Tongue (tissue), 2 donors: ENCODE results near the gene FBLN1. TPM values are rescaled to one million over a fixed set of nuclear protein-coding genes. Genes with fewer than 3 reads are reported as not detected.
"Not testable (repeated sequence)": the region's sequence is repeated elsewhere in the genome, so short reads cannot be mapped to it uniquely, and the experiment has no call there.

Experiments
- DNase-seq: peaks from one replicate; pipeline ENCODE4 v3.0.0-alpha.2; 2015
- total RNA-seq: library from RNA; depleted of rRNA; stranded (reverse); fragments of >200 nt; gene quantifications from one replicate; pipeline ENCODE4 v1.2.3, GENCODE V29; 2014

The FBLN1 gene
- total RNA-seq, 1 donor from 2014 or later, result 115 TPM

DNA sequence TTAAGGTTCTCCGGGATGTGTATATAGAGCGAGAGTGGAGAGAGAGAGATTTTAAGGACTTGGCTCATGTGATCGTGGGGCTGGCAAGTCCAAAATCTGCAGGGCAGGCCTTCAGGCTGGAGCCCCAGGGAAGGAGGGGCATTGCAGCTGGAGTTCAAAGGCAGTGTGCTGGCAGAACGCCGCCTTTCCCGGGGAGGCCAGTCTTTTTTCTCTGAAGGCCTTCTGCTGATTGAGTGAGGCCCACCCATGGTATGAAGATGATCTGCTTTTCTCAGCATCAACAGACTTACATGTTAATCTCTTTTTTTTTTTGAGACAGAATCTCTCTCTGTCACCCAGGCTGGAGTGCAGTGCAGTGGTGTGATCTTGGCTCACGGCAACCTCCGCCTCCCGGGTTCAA is 25.4 kb downstream of the FBLN1 start:
- no peak for DNase-seq

DNA sequence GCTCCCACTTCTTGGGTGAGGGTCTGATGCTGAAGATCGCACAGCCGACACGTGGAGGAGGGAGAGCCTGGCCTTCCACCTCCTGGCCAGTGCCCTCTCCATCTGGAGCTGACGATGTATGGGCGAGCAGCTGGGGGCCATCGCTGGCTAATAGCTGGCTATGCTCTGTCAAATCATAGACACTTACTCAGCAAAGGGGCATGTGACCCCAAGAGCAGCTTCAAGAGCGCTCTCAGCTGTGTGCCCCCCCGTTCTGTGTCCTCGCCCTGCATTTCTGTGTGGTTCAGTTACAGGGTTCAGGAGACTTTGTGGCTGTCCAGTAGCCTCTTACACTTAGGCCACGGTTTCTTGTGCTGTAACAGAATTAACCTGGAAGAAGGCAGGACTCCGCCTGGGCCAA is 26.4 kb downstream of the FBLN1 start:
- no peak for DNase-seq

DNA sequence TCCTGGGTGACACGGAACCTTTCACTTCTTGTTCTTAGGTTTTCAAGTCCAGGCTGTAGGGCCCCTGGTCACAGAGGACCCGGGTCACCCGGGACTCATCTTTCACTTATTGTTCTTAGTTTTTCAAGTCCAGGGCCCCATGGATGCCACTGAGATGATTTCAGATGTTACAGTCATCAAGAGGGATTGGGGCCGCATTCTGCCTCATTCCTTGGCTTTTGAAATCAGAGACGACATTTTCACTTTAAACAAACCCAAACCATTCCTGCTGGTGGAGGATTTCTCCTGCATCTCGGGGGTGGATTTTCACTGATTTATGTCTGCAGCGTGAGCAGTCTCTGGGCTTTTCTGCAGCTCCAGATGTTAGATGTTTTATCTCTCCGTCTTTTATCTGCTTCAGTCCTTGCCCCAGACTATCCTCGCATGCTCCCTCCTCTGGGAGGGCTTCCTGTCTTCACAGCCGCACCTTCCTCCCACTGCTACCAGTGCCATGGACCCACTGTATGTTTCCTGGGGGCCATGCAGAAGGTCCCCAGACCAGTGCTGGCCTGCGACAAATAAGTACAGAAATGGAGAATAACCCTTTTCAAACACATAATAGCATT is 27.4 kb downstream of the FBLN1 start:
- DNase-seq, result no peak

DNA sequence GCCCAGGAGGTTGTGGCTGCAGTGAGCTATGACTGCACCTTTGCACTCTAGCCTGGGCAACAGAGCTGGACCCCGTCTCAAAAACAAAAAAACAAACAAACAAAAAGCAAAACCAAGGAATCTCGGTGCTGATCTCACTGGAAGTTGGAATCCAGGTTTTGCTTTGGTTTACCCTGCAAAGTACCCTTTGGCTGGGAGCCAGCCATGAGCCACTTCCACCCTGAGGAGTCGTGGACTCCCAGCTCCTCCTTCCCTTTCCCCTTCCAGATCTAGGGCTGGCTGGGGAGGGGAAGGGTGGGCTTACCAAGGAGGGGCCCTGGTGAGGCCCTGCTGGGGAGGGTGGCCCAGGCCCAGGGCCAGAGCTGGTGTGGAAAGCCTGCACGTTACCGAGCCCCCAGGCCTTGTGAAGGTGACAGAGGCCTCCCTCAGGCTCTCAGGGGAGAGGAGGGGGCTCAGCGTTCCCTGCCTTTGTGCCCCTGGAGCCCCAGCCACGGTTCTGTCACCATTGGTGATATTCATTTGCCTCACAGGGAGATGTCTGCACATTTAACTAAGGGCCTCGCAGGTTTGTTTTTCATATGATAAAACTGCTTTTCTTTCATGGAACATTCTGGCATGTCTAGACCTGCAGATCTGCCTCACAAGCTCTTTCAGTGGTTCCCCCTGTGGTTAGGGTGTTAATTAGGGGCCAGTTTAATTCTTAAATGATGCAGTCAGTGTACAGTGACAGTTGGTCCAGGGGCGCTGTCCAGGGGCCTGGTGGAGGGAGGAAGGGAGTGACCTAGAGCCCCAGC is 29.0 kb downstream of the FBLN1 start:
- DNase-seq, result peak; percentile 52

DNA sequence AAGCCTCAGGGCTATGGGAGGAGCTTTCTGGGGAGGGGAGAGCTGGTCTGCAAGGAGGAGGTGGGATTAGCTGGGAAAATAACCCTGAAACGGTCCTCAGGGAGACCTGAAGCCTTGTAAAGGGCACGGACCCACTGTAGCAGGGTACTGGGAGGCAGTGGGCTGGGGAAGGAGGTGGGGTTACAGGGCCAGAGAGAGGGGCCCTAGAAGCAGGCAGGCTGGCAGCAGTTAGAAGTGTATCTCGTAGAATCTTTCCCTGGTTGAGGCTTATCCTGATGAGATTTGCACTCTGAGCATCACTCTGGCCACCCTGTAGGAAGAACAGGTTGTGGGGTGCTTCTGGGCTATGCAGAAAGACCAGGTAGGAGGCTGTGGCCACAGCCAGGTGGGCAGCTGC is 29.6 kb downstream of the FBLN1 start:
- no peak for DNase-seq

DNA sequence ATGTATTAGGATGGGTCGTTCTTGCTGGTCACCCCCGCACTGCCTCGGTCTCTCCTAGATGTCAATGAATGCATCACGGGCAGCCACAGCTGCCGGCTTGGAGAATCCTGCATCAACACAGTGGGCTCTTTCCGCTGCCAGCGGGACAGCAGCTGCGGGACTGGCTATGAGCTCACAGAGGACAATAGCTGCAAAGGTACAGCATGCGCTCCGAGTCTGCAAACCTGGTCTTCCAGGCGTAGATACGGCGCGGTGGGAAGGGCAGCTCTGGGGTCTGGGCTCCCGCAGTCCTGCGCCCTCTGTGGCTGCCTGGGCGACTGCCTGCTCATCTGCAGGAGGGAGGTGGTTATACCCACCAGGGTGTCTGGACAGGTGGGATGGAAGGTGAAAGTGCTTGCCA is 31.0 kb downstream of the FBLN1 start:
- peak; percentile 72 for DNase-seq

DNA sequence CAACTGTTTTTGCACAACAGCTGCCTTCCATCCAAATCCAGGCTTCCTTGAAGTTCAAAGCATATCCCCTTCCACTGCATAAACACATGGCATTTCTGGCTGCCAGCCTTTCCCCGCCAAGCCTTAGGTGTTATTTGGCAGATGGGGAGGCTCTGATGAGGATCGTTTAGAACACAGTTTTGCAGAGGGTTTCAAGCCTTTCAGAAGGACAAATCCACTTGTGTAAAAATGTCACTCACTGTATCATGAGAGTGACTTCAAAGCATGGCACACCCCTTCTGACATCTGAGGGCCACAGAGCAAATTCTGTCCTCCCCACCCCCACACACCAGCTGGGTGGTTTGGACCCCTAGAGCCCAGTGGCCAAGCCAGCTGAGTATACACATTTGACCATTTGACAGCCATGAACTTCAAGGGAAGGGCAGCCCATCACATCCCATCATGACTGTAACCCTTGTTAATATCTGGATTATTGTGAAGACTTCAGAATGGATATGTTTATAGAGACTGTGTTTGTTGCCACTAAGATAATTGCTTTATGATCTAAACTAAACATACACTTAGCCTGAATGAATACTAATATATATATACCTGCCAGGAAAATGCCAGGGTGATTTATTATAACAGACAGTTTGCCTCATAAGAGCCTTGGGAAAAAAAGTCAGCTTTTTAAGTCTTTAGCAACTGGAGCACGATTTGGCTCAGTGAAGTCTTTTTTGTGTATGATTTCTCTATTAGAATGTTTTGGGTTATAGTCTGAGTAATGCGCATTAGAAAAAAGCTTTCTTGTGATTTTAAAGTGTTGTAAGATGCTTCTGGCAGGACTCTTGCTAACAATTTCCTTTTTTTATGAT is 31.9 kb downstream of the FBLN1 start:
- DNase-seq, result peak; percentile 94

DNA sequence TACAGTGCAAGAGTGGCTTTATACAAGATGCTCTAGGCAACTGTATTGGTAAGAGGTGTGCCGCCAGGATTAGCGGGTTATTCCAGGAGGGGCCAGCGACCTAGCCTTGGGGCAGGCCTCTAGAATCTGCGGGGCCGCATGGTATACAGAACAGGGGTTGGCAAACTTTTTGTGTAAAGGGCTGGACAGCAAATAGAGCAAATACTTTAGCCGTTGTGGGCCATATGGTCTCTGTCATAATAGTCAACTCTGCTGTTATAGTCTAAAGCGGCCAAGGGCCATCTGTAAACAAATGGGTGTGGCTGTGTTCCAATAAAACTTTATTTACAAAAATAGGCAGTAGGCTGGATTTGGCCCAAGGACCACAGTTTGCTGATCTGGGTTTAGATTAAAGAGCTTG is 32.6 kb downstream of the FBLN1 start:
- no peak for DNase-seq

DNA sequence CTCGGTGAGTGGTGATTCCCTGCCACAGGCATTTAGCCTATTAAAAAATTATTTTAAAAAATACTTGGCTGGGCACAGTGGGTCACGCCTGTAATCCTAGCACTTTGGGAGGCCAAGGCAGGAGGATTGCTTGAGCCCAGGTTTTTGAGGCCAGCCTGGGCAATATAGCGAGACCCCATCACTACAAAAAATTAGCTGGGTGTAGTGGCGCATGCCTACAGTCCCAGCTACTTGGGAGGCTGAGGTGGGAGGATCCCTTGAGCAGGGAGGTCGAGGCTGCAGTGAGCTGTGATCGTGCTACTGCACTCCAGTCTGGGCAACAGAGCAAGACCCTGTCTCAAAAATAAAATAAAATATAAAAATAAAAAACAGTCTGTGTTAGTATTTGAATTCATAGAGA is 33.2 kb downstream of the FBLN1 start:
- not testable (repeated sequence) for DNase-seq

DNA sequence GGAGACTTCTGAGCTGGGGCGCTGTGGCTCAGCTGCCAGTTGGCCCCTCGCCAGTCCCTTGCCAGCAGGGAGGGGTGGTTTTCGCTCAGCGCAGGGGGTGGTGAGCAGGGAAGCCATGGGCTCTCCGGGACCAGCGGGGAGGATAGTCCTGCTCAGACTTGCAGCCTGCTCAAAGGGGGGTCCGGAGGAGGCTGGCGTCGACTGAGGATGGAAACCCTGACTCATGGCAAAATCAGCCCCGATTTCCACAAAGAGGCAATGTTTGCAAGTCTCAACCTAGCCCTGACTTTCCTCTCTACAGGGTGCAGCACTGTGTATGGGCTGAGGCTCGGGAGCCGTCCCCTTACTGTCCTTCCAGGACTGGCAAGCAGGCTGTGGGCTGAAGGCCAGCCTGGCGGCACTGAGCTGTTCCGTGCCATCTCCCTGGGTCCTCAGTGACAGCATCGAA is 35.1 kb downstream of the FBLN1 start:
- DNase-seq, result peak; percentile 86

DNA sequence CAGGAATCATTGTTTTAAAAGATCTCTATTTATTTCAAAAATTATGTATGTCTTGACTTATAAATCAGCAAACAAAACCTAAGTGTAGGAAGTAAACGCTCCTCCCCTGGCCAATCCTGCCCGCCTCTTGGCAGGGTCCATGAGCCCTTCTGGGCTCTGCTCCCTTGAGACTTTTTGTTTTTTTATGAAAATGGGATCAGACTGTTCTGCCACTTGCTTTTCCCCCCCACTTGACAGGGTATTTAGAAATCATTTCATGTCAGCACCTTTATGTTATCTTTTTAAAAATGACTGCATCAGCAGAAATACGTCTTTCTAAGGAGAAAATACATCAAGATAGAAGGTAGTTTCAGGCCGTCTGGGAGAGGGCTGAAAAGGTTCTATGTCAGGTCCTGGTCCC is 35.6 kb downstream of the FBLN1 start:
- DNase-seq, result no peak

DNA sequence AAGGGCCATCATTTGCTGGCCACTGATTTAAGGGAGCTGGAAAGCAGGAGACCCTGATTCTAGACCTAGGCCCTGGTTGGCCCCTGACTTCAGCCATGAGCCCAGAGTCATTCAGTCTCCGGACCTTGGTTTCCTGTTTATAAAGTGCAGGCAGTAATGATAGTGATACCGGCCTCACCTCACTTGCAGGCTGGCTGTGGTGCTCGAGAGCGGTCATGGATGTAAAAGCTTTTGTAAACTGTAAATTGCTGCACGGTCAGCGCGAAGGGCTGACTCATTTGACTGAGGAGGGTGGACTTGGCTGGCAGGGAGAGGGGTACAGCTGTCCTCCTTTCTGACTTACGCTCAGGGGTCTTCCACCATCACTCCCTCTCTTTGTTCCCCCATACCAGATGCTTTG is 37.4 kb downstream of the FBLN1 start:
- DNase-seq, result no peak

DNA sequence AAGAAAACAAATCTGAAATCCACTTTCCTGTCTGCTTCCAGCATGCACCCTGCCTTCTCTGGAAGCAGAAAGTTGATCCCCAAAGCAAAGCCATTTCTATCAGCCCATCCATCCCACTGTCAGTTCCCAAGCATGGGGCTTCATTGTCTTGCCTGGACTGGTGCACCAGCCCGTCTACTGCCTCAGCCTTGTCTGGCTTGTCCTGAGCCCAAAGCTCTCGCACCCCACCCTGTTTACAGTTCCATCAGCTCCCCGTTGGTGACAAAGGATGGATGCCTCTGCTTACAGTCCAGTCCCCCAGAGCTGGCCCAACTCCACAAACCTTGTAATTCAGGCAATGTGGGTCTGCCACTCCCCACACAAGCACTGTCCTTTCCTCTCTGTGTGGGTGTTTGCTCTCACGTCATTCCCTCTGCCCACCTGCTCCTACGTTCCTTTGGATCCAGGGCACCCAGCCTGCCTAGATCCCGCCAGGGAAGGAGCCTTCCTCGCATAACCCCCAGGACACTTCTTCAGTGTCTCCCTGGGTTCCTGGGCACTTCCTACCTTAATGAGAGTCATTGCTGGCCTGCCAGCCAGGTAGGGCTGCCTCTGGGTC is 38.8 kb downstream of the FBLN1 start:
- no peak for DNase-seq

DNA sequence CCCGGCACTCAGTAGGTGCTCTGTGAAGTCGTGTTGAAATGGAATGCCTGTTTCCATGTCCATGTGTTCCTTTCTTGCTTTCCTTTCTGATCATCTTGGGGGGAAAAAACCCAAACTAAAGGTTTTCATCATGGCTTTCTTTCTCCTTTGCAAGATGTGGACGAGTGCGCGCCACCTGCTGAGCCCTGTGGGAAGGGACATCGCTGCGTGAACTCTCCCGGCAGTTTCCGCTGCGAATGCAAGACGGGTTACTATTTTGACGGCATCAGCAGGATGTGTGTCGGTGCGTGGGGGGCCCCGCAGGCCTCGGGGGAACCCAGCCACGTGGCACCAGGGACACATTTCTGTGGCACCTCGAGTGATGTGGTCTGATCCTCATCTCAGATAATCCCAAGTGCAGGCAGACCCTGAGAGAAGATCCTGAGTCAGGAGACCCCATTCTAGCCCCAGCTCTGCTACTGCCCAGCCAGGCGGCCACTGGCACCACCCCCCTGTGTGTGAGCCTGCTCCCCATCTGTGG is 39.4 kb downstream of the FBLN1 start:
- no peak for DNase-seq

DNA sequence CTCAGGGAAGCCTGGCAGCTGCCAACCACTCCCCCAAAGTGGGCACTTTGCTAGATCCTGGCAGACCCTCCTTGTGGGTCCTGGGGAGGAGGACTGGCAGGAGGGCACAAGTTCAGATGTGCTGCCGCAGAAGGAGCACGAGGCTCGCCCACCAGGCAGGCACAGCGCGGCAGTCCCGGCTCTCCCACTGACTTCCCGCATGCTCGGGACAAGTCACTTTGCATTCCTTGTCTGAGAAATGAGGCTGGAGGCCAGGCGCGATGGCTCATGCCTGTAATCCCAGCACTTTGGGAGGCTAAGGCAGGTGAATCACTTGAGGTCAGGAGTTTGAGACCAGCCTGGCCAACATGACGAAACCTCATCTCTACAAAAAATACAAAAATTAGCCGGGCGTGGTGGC is 40.1 kb downstream of the FBLN1 start:
- DNase-seq, result not testable (repeated sequence)

DNA sequence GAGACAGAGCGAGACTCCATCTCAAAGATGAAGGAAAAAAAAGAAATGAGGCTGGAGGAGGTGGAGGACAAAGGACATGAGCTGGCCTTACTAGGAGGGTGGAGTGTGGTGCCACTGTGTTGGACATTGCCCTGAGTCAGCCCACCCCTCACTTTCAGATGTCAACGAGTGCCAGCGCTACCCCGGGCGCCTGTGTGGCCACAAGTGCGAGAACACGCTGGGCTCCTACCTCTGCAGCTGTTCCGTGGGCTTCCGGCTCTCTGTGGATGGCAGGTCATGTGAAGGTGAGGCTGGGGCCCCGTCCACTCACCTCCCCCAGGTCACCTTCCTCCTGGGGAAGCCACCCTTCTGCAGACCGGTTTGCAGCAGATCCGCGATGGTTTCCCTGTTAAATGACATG is 40.6 kb downstream of the FBLN1 start:
- DNase-seq, result no peak

DNA sequence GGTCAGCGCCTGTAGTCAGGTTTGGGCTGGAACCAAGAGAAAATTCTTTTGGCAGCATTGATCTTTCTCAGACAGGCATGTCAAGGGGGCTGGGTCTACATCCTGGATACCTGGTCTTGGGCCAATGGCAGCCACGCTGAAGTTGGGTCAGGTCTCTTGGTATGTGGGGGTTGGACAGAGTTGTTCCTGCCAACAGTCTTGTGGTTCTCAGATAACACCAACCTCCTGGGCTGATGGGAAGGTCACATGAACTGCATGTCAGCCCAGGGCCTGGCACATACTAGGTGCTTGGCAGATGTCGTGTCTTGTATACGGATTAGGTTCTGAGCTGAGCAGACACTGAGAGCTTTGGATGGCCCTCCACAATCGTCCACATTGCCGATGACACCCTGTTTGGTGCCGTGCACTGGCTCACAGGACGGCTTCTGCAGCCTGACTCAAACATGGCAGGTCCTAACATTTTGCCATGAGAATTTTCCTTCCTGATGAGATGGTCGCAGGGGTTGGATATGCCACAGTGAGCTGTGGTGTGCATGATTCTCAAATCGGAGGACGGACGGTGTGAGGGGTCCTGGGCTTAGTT is 42.0 kb downstream of the FBLN1 start:
- no peak for DNase-seq

DNA sequence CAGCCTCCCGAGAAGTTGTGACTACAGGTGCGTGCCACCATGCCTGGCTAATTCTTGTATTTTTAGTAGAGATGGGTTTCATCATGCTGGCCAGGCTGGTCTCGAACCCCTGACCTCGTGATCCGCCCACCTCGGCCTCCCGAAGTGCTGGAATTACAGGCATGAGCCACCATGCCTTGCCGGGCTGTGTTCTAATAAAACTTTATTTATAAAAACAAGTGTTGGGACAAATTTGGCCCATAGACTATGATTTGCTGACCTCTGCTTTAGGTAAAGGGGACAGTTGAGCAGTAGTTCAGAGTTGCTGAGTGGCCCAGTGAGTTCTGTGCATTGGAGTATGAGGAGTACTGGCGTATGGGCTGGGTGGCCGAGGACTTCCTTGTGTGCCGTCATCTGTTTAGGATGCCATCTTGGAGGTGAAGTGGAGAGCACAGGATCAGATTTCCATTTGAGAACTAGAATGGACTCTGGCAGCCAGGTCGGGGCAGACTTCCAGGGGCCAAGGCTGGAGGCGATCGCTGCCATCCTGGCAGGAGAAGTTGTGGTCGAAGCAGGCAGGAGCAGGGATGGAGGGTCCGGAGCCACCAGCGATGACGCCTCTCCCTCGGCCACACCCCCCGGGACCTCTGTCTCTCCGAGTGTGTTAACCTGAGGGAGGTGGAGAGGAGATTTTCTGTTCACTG is 43.8 kb downstream of the FBLN1 start:
- no peak for DNase-seq

DNA sequence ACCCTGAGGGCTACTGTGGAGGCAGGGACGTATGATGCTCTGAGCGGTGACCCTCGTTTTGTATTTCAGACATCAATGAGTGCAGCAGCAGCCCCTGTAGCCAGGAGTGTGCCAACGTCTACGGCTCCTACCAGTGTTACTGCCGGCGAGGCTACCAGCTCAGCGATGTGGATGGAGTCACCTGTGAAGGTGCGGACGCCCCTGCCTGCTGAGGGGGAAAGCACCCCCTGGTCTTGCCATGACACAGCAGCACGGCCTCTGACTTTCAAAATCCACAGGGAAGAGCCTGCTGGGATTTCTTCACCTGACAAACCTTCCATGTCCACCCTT is 44.3 kb downstream of the FBLN1 start:
- DNase-seq, result no peak

DNA sequence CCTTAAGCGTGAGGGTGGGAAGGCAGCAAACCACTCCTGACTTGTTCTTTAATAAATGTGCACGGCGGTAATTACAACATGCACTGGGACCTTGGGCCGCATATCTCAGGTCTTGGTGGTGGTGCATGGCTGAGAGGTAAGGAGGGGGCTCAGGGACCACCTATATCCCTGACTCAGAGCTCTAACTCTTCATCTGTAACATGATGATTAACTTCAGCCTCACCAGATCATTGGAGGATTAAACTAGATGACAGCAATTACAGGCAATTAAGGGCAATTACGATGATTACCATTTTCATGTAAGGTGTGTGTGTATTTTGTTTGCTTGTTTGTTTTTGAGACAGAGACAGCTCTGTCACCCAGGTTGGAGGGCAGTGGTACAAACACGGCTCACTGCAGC is 45.0 kb downstream of the FBLN1 start:
- no peak for DNase-seq

DNA sequence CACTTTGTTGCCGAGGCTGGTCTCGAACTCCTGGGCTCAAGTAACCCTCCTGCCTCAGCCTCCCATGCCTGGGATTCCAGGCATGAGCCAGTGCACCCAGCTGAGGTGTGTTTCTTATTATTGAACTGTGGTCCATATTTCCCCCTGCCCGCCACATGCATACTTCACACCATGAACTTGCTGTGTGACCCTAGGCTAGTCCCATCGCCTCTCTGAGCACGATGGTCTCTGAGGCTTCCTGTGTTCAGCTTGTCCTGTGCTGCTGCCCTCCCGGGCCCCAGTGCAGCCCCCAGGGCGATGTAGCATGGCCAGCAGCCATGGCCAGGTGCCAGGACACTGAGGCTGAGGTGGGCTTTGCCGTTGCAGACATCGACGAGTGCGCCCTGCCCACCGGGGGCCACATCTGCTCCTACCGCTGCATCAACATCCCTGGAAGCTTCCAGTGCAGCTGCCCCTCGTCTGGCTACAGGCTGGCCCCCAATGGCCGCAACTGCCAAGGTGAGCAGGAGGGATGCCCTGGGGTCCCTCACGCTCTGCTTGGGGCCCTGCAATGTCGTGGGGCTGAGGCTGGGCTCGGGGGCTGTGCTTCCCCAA is 45.7 kb downstream of the FBLN1 start:
- DNase-seq, result no peak
